Measurements from ENCODE around the gene BRD3OS.

DNA sequence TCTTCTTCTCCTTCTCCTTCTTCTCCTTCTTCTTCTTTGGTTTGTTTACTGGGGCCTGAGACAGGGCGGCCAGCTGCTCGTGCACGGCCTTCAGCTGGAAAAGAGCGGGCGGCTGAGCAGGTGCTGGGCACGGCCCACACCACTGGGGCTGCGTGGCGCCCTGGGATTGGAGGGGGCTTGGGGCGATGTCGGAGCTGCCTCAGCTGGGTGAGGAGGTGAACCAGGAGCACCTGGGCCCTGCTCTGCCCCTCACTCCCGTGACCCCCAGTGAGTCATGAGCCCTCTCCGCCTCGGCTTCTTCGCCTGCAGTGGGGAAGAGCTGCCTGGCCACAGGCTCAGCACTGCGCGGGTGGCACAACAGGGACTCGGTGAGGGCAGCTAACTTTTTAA is 14.9 kb downstream of the BRD3OS start:
- TF ChIP-seq, protein P1, sequence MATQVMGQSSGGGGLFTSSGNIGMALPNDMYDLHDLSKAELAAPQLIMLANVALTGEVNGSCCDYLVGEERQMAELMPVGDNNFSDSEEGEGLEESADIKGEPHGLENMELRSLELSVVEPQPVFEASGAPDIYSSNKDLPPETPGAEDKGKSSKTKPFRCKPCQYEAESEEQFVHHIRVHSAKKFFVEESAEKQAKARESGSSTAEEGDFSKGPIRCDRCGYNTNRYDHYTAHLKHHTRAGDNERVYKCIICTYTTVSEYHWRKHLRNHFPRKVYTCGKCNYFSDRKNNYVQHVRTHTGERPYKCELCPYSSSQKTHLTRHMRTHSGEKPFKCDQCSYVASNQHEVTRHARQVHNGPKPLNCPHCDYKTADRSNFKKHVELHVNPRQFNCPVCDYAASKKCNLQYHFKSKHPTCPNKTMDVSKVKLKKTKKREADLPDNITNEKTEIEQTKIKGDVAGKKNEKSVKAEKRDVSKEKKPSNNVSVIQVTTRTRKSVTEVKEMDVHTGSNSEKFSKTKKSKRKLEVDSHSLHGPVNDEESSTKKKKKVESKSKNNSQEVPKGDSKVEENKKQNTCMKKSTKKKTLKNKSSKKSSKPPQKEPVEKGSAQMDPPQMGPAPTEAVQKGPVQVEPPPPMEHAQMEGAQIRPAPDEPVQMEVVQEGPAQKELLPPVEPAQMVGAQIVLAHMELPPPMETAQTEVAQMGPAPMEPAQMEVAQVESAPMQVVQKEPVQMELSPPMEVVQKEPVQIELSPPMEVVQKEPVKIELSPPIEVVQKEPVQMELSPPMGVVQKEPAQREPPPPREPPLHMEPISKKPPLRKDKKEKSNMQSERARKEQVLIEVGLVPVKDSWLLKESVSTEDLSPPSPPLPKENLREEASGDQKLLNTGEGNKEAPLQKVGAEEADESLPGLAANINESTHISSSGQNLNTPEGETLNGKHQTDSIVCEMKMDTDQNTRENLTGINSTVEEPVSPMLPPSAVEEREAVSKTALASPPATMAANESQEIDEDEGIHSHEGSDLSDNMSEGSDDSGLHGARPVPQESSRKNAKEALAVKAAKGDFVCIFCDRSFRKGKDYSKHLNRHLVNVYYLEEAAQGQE (IDR thresholded peaks at IDR 0.05; ENCODE audit: low read depth) = no peak
- TF ChIP-seq RAD21 (IDR thresholded peaks at IDR 0.05; ENCODE audit: low read depth) = no peak
- TF ChIP-seq ZBTB7A (IDR thresholded peaks at IDR 0.05; ENCODE audit: low read depth) = no peak
- no peak for TF ChIP-seq FOXM1 (IDR thresholded peaks at IDR 0.05; ENCODE audit: borderline replicate concordance, low read depth)
- TF ChIP-seq, protein P2, sequence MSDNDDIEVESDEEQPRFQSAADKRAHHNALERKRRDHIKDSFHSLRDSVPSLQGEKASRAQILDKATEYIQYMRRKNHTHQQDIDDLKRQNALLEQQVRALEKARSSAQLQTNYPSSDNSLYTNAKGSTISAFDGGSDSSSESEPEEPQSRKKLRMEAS (IDR thresholded peaks at IDR 0.05) = no peak
- no peak for TF ChIP-seq YY1 (IDR thresholded peaks at IDR 0.05; ENCODE audit: low read depth)

Measured in Ishikawa (cell line).